Bronchial epithelial cell (primary cell): Measurements from ENCODE around the gene RARA. TPM values are rescaled to one million over a fixed set of nuclear protein-coding genes. Genes with fewer than 3 reads are reported as not detected.

ENCODE experiments used
- DNase-seq: peaks from one replicate; pipeline ENCODE4 v3.0.0-alpha.2; 2010; ENCODE audit warnings: low read depth
- FAIRE-seq: peaks from 2 replicates; lab custom pipeline; 2011; peaks lifted over from hg19 to GRCh38; lab: Jason Lieb, UNC
- H3K27me3 ChIP-seq: 2 replicates; pipeline ENCODE4 v1.5.1; 2011; ENCODE audit warnings: low read length; ENCODE audit not compliant: control insufficient read depth, insufficient read depth
- H3K36me3 ChIP-seq: 2 replicates; pipeline ENCODE4 v1.5.1; 2011; ENCODE audit warnings: low read length; ENCODE audit not compliant: control insufficient read depth, insufficient read depth
- H3K4me3 ChIP-seq: 2 replicates; pipeline ENCODE4 v1.5.1; 2011; ENCODE audit warnings: mild to moderate bottlenecking, low read depth, low read length, control low read depth
- total RNA-seq: library from RNA; depleted of rRNA; stranded (reverse); fragments of >200 nt; gene quantifications from 2 replicates; pipeline ENCODE4 v1.2.1, GENCODE V29; 2014
- TF ChIP-seq, protein P1 (sequence below): IDR thresholded peaks from 2 replicates; pipeline ENCODE4 v1.5.1; 2011; ENCODE audit warnings: mild to moderate bottlenecking, moderate library complexity, low read length, control low read depth, inconsistent platforms; ENCODE audit not compliant: insufficient read depth, severe bottlenecking

Gene RARA
- total RNA-seq, 1 donor from 2014 or later: 1.3 TPM

GRCh38 chr17:40319651-40320540, 10.9 kb downstream of the RARA start:
- no peak for FAIRE-seq

GRCh38 chr17:40320756-40321523, 12.0 kb downstream of the RARA start:
- no peak overlapping the region for H3K4me3 ChIP-seq
- TF ChIP-seq, protein P1, sequence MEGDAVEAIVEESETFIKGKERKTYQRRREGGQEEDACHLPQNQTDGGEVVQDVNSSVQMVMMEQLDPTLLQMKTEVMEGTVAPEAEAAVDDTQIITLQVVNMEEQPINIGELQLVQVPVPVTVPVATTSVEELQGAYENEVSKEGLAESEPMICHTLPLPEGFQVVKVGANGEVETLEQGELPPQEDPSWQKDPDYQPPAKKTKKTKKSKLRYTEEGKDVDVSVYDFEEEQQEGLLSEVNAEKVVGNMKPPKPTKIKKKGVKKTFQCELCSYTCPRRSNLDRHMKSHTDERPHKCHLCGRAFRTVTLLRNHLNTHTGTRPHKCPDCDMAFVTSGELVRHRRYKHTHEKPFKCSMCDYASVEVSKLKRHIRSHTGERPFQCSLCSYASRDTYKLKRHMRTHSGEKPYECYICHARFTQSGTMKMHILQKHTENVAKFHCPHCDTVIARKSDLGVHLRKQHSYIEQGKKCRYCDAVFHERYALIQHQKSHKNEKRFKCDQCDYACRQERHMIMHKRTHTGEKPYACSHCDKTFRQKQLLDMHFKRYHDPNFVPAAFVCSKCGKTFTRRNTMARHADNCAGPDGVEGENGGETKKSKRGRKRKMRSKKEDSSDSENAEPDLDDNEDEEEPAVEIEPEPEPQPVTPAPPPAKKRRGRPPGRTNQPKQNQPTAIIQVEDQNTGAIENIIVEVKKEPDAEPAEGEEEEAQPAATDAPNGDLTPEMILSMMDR: no peak
- no peak for FAIRE-seq

More at GRCh38 chr17:40319651-40320540, 10.9 kb downstream of the RARA start:
- Histone ChIP-seq H3K4me3 (peak overlapping the region; percentile 90), H3K27me3 (no peaks in the 10 kb centered on the region), H3K36me3 (peaks cover 1% of the 10 kb centered on the region)
- TF ChIP-seq, protein P1: no peak
- no peak for DNase-seq

DNA sequence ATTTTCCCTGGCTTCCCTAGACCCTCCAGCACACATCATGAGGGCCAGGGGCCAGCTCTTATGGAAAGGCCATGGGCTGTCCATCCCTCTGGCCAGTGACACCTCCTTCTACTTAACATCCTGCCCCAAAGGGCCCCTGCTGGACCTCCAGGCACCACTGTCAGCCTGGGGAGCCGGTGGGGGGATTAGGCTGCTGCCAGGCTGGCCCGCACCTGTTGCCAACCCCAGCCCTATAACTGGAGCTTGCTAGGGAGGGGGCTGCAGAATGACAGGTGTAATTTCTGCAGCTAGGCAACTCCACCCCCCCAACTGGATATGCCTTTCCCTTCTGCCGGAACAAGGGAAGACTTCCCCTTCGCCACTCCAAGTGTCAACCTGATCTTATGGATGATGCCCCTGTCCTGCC, 12.5 kb downstream of the RARA start:
- no peaks in the 10 kb centered on the region for H3K27me3 ChIP-seq
- peaks cover 1% of the 10 kb centered on the region for H3K36me3 ChIP-seq
- TF ChIP-seq, protein P1: no peak
- no peak for FAIRE-seq
- H3K4me3 ChIP-seq: no peak overlapping the region
- DNase-seq: no peak

More at GRCh38 chr17:40320756-40321523, 12.0 kb downstream of the RARA start:
- Histone ChIP-seq H3K27me3 (no peaks in the 10 kb centered on the region), H3K36me3 (peaks cover 1% of the 10 kb centered on the region)
- DNase-seq: no peak

GRCh38 chr17:40321961-40322357, 13.0 kb downstream of the RARA start:
- DNase-seq (no peak), FAIRE-seq (no peak)
- TF ChIP-seq, protein P1: no peak
- no peaks in the 10 kb centered on the region for H3K27me3 ChIP-seq
- no peak overlapping the region for H3K4me3 ChIP-seq
- peaks cover 1% of the 10 kb centered on the region for H3K36me3 ChIP-seq

DNA sequence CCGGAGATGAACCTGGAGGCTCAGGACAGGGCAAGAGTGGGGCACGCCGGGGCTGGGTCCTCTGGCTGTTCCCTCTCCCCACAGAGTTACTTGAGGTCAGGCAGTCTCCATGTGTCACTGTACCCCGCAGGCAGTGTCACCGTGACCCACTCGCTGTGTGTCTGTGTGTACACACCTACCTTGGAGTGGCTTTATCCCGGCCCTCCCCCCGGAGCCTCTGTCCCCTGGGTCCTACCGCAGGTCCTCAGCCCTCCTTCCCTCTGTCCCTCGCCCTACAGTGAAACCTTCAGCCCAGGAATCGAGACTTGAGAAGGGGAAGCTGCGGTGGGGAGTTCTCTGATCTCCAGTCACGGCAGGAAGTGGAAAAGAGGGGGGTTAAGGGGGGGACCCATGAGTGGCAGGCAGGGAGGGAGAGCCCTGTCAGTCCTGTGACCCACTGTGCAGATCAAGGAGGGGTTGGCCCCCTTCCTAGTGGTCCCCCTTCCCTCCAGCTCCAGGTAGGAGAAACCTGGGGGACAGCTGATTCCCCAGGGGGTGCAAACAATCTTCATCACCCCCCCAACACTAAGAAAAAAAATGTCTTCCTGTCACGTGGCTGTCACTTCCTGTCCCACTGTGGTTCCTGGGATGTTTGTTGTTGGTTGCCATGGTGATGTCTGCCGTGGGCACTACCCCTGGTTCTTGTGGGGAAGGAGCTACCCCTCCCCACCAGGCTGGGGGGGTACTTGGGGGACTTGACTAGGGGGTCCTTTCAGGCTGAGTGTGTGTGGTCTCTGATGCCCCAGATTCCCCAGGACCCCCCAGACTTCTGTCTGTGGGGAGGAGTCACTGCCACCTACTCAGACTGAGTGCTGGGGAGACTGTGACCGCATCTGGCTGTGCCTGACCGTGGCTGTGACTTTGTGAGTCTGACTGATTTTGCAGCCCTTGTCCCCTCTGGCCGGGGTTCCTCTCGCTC, 13.7 kb downstream of the RARA start:
- peaks cover 1% of the 10 kb centered on the region for H3K36me3 ChIP-seq
- H3K4me3 ChIP-seq: no peak overlapping the region
- TF ChIP-seq, protein P1: no peak
- FAIRE-seq (no peak), DNase-seq (peak; percentile 57)
- H3K27me3 ChIP-seq: no peaks in the 10 kb centered on the region
